Endodermal cell (in vitro differentiated cells): ENCODE measurements around the gene MAPKAPK3. TPM values are rescaled to one million over a fixed set of nuclear protein-coding genes. Genes with fewer than 3 reads are reported as not detected.
A peak's percentile ranks its signal among the peaks of the same experiment; 100 is the strongest.

Source experiments
- DNase-seq: peaks from one replicate; pipeline ENCODE4 v3.0.0-alpha.2; 2017
- H3K27ac ChIP-seq: 2 replicates; pipeline ENCODE4 v1.5.1; 2013; ENCODE audit warnings: mild to moderate bottlenecking, low read depth, low read length, moderate library complexity
- H3K27me3 ChIP-seq: 2 replicates; pipeline ENCODE4 v1.6.1; 2013; ENCODE audit warnings: mild to moderate bottlenecking, low read length, moderate library complexity; ENCODE audit not compliant: insufficient read depth, control insufficient read depth, poor library complexity, severe bottlenecking
- H3K36me3 ChIP-seq: 2 replicates; pipeline ENCODE4 v1.7.0; 2013; ENCODE audit warnings: mild to moderate bottlenecking, low read length, moderate library complexity; ENCODE audit not compliant: control insufficient read depth, insufficient read depth
- H3K4me1 ChIP-seq: one replicate; pipeline ENCODE4 v1.7.0; 2013; ENCODE audit warnings: low read length; ENCODE audit not compliant: control insufficient read depth, insufficient read depth
- H3K4me3 ChIP-seq: 2 replicates; pipeline ENCODE4 v1.5.1; 2013; ENCODE audit warnings: mild to moderate bottlenecking, low read length, moderate library complexity
- H3K9ac ChIP-seq: 2 replicates; pipeline ENCODE4 v1.6.1; 2013; ENCODE audit warnings: mild to moderate bottlenecking, low read length, moderate library complexity; ENCODE audit not compliant: poor library complexity, severe bottlenecking; ENCODE audit errors: extremely low read depth
- H3K9me3 ChIP-seq: 2 replicates; pipeline ENCODE4 v1.6.1; 2013; ENCODE audit warnings: mild to moderate bottlenecking, low read length, moderate library complexity; ENCODE audit not compliant: control insufficient read depth
- H3K27ac Mint-ChIP-seq: 2 replicates; pipeline ENCODE4 v1.8.0; 2020; ENCODE audit warnings: mixed read lengths
- H3K27me3 Mint-ChIP-seq: 2 replicates; pipeline ENCODE4 v1.8.0; 2021; ENCODE audit warnings: mild to moderate bottlenecking, mixed read lengths; ENCODE audit not compliant: insufficient read depth
- H3K36me3 Mint-ChIP-seq: 2 replicates; pipeline ENCODE4 v1.8.0; 2020; ENCODE audit warnings: low read depth, mixed read lengths
- H3K4me1 Mint-ChIP-seq: 2 replicates; pipeline ENCODE4 v1.8.0; 2020; ENCODE audit warnings: mixed read lengths
- H3K4me3 Mint-ChIP-seq: 2 replicates; pipeline ENCODE4 v1.8.0; 2020; ENCODE audit warnings: mild to moderate bottlenecking, moderate library complexity, mixed read lengths
- H3K9me3 Mint-ChIP-seq: 2 replicates; pipeline ENCODE4 v1.8.0; 2020; ENCODE audit warnings: mild to moderate bottlenecking, mixed read lengths
- WGBS, 2 experiments: methylation state at CpG; one replicate each; pipeline versions ENCODE4 v1.1.5 to v1.1.7; 2013; ENCODE audit warnings: missing lambda C conversion rate in 2 of 2, mixed read lengths in 1 of 2; ENCODE audit not compliant: insufficient coverage in 1 of 2, insufficient read length in 1 of 2; 5-methylcytosine and 5-hydroxymethylcytosine counted together
- total RNA-seq, 2 donors: library from RNA; stranded (reverse); fragmentation: NEBNext Ultra II Directional in 1 of 2; extraction: Animal tissue kit (Norgen Biotek cat#: 25700) in 1 of 2; gene quantifications; 2 replicates in 1 of 2; 3 replicates in 1 of 2; pipeline ENCODE4 v1.2.1, GENCODE V29; 2021
- TF ChIP-seq, protein P1 (sequence below): fragments of 200-600 bp; sonication (generic); conservative IDR thresholded peaks from 2 replicates; pipeline ENCODE4 v1.5.0; 2021; ENCODE audit warnings: antibody characterized with exemption, mild to moderate bottlenecking

Gene MAPKAPK3
- total RNA-seq, 2 donors from 2014 or later, result 37.2 to 39.7 TPM

DNA sequence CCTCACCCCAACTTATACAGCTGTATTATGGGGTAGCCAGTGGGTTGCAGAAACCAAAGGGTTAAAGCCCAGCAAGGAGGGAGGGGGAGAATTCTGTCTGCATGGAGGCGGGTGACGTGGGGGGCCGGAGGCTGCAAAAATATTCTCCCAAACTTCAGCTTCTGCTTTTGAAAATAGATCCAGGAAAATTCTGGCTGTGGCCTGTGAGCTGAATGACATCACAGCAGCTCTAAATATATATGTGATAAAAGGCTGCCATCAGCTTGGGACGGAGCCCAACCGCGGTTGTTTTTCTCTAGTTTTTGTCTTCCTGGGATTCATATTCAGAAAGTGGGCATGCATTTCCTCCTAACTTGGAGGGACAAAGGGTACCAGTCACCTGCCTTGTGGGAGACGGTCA lies 27.6 kb downstream of the MAPKAPK3 start:
- no peak overlapping the region for H3K27ac ChIP-seq

DNA sequence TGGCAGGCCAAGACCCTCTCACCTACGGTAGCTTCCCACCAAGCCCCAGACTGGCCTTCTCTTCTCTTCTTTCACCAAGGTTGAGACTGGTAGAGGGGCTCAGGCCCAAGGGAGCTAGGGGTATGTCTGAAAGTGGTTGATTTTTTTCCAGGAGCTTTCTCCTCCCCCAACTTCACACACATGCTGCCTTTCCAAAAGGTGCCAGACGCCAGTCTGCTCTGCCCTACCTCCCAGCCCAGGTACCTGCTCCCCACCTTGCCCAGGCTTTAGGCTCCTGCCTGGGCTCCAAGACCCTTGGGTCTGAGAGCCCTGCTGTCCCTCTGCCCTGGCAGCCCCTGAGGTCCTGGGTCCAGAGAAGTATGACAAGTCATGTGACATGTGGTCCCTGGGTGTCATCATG lies 28.4 kb downstream of the MAPKAPK3 start:
- Histone ChIP-seq H3K4me1 (no peaks in the 10 kb centered on the region), H3K9ac (no peak overlapping the region), H3K4me3 (peak overlapping the region; percentile 38), H3K9me3 (no peaks in the 10 kb centered on the region), H3K27ac (no peak overlapping the region), H3K27me3 (no peaks in the 10 kb centered on the region), H3K36me3 (peaks cover 19% of the 10 kb centered on the region)
- Mint-ChIP-seq H3K27me3 (no peaks in the 10 kb centered on the region), H3K27ac (no peak overlapping the region), H3K4me1 (peaks cover 21% of the 10 kb centered on the region), H3K4me3 (no peak overlapping the region), H3K9me3 (no peaks in the 10 kb centered on the region), H3K36me3 (peaks cover 14% of the 10 kb centered on the region)
- TF ChIP-seq, protein P1, sequence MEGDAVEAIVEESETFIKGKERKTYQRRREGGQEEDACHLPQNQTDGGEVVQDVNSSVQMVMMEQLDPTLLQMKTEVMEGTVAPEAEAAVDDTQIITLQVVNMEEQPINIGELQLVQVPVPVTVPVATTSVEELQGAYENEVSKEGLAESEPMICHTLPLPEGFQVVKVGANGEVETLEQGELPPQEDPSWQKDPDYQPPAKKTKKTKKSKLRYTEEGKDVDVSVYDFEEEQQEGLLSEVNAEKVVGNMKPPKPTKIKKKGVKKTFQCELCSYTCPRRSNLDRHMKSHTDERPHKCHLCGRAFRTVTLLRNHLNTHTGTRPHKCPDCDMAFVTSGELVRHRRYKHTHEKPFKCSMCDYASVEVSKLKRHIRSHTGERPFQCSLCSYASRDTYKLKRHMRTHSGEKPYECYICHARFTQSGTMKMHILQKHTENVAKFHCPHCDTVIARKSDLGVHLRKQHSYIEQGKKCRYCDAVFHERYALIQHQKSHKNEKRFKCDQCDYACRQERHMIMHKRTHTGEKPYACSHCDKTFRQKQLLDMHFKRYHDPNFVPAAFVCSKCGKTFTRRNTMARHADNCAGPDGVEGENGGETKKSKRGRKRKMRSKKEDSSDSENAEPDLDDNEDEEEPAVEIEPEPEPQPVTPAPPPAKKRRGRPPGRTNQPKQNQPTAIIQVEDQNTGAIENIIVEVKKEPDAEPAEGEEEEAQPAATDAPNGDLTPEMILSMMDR, result no peak
- peak; percentile 75 for DNase-seq
- WGBS, 2 experiments, result 67% methylated on average over 2 of the region's 2 CpGs; no CpG with 5 or more reads in 1 of the 2 experiments

More for the DNA sequence above, 27.6 kb downstream of the MAPKAPK3 start:
- 93 to 100% methylated on average over 4 to 7 of the region's 7 CpGs for WGBS, 2 experiments
- Mint-ChIP-seq H3K9me3 (no peaks in the 10 kb centered on the region), H3K36me3 (peaks cover 14% of the 10 kb centered on the region), H3K4me1 (peaks cover 21% of the 10 kb centered on the region), H3K4me3 (no peak overlapping the region), H3K27ac (no peak overlapping the region), H3K27me3 (no peaks in the 10 kb centered on the region)
- H3K27me3 ChIP-seq, result no peaks in the 10 kb centered on the region
- H3K9ac ChIP-seq, result no peak overlapping the region
- no peak overlapping the region for H3K4me3 ChIP-seq
- no peaks in the 10 kb centered on the region for H3K4me1 ChIP-seq
- no peaks in the 10 kb centered on the region for H3K9me3 ChIP-seq
- peaks cover 19% of the 10 kb centered on the region for H3K36me3 ChIP-seq
- TF ChIP-seq, protein P1, result no peak
- no peak for DNase-seq

DNA sequence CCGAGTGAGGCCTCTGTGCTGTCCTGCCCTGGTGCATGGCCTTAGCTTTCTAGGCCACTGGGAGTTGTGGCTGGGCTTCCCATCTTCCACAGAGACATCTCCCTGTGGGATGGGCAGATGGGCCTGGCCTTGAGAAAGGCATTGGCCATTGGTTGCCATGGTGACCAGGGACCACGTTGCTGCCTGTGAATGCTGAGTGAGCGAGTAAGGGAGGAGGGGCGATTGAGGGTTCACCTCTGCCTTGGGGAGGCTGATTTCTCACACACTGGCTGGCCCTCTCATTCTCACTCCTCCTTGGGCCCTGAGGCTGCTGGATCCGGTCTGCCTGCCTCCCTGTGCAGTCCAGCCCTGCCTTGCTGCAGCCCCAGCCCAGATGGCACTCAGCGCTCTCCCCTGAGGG lies 31.4 kb downstream of the MAPKAPK3 start:
- Histone ChIP-seq H3K27me3 (no peaks in the 10 kb centered on the region), H3K4me1 (no peaks in the 10 kb centered on the region), H3K4me3 (no peak overlapping the region), H3K27ac (peak overlapping the region; percentile 76), H3K9ac (no peak overlapping the region), H3K9me3 (no peaks in the 10 kb centered on the region), H3K36me3 (peaks cover 19% of the 10 kb centered on the region)
- TF ChIP-seq, protein P1, result no peak
- peak; percentile 73 for DNase-seq
- 69 to 73% methylated on average over 4 to 6 of the region's 6 CpGs for WGBS, 2 experiments
- no peaks in the 10 kb centered on the region for H3K27me3 Mint-ChIP-seq
- H3K4me3 Mint-ChIP-seq, result no peak overlapping the region
- no peaks in the 10 kb centered on the region for H3K9me3 Mint-ChIP-seq
- peaks cover 28% of the 10 kb centered on the region for H3K4me1 Mint-ChIP-seq
- no peak overlapping the region for H3K27ac Mint-ChIP-seq
- peaks cover 9% of the 10 kb centered on the region for H3K36me3 Mint-ChIP-seq
